Measurements from ENCODE around the gene DCLK1.

DNA sequence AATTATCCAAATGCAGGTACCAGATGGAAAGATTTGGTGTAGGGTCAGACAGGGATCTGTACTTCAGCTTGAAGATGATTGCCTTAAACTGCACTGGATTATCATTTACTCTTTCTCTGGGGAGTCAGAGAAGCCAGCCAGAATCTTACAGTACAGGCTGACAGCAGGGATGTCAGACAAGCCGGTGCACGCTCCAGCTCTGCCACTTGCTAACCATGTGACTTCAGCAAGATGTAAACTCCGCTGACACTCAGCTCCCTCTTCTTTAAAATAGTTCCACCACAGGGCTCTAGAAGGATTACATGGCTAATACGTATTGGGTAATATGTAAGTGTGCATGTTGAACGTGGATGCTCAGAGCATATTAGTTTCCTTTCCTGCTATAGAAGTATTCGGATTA, 403.3 kb downstream of the DCLK1 start:
- TF ChIP-seq, protein P1, sequence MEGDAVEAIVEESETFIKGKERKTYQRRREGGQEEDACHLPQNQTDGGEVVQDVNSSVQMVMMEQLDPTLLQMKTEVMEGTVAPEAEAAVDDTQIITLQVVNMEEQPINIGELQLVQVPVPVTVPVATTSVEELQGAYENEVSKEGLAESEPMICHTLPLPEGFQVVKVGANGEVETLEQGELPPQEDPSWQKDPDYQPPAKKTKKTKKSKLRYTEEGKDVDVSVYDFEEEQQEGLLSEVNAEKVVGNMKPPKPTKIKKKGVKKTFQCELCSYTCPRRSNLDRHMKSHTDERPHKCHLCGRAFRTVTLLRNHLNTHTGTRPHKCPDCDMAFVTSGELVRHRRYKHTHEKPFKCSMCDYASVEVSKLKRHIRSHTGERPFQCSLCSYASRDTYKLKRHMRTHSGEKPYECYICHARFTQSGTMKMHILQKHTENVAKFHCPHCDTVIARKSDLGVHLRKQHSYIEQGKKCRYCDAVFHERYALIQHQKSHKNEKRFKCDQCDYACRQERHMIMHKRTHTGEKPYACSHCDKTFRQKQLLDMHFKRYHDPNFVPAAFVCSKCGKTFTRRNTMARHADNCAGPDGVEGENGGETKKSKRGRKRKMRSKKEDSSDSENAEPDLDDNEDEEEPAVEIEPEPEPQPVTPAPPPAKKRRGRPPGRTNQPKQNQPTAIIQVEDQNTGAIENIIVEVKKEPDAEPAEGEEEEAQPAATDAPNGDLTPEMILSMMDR (IDR thresholded peaks at IDR 0.05; ENCODE audit: insufficient read depth, low read length): no peak
- TF ChIP-seq POLR2AphosphoS5 (IDR thresholded peaks at IDR 0.05; ENCODE audit: low read depth): no peak
- no peak for TF ChIP-seq GABPA (IDR thresholded peaks at IDR 0.05; ENCODE audit: low read depth)
- TF ChIP-seq, protein P2, sequence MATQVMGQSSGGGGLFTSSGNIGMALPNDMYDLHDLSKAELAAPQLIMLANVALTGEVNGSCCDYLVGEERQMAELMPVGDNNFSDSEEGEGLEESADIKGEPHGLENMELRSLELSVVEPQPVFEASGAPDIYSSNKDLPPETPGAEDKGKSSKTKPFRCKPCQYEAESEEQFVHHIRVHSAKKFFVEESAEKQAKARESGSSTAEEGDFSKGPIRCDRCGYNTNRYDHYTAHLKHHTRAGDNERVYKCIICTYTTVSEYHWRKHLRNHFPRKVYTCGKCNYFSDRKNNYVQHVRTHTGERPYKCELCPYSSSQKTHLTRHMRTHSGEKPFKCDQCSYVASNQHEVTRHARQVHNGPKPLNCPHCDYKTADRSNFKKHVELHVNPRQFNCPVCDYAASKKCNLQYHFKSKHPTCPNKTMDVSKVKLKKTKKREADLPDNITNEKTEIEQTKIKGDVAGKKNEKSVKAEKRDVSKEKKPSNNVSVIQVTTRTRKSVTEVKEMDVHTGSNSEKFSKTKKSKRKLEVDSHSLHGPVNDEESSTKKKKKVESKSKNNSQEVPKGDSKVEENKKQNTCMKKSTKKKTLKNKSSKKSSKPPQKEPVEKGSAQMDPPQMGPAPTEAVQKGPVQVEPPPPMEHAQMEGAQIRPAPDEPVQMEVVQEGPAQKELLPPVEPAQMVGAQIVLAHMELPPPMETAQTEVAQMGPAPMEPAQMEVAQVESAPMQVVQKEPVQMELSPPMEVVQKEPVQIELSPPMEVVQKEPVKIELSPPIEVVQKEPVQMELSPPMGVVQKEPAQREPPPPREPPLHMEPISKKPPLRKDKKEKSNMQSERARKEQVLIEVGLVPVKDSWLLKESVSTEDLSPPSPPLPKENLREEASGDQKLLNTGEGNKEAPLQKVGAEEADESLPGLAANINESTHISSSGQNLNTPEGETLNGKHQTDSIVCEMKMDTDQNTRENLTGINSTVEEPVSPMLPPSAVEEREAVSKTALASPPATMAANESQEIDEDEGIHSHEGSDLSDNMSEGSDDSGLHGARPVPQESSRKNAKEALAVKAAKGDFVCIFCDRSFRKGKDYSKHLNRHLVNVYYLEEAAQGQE (IDR thresholded peaks at IDR 0.05; ENCODE audit: insufficient replicate concordance, low read depth): no peak
